Measurements from ENCODE around the gene GNPNAT1.

- TF ChIP-seq, protein P1, sequence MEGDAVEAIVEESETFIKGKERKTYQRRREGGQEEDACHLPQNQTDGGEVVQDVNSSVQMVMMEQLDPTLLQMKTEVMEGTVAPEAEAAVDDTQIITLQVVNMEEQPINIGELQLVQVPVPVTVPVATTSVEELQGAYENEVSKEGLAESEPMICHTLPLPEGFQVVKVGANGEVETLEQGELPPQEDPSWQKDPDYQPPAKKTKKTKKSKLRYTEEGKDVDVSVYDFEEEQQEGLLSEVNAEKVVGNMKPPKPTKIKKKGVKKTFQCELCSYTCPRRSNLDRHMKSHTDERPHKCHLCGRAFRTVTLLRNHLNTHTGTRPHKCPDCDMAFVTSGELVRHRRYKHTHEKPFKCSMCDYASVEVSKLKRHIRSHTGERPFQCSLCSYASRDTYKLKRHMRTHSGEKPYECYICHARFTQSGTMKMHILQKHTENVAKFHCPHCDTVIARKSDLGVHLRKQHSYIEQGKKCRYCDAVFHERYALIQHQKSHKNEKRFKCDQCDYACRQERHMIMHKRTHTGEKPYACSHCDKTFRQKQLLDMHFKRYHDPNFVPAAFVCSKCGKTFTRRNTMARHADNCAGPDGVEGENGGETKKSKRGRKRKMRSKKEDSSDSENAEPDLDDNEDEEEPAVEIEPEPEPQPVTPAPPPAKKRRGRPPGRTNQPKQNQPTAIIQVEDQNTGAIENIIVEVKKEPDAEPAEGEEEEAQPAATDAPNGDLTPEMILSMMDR (IDR thresholded peaks at IDR 0.05), result no peak
- TF ChIP-seq EZH2 (IDR thresholded peaks at IDR 0.05; ENCODE audit: borderline replicate concordance, insufficient read depth, low read depth, low read length, poor library complexity, severe bottlenecking), result no peak
These were observed 36.0 kb upstream of the GNPNAT1 start for GRCh38 chr14:52827426-52827825.

Data from B cell (primary cell).